Small intestine (tissue), 7 donors: ENCODE data around the gene ADAM15. TPM values are rescaled to one million over a fixed set of nuclear protein-coding genes. Genes with fewer than 3 reads are reported as not detected.

ENCODE experiments used
- DNase-seq, 2 donors: peaks; one replicate each; pipeline versions ENCODE4 v3.0.0 to v3.0.0-alpha.2; 2013
- FAIRE-seq: peaks from 2 replicates; lab custom pipeline; 2012; peaks lifted over from hg19 to GRCh38; lab: Jason Lieb, UNC
- H3K27ac ChIP-seq, 3 donors: one replicate each; pipeline ENCODE4 v1.5.1; 2013; ENCODE audit warnings: low read length in 2 of 3, mild to moderate bottlenecking in 2 of 3, control low read depth in 1 of 3, inconsistent platforms in 1 of 3, low read depth in 1 of 3, moderate library complexity in 1 of 3
- H3K27me3 ChIP-seq, 3 donors: one replicate each; pipeline ENCODE4 v1.6.1; 2013; ENCODE audit warnings: low read length in 3 of 3, inconsistent platforms in 1 of 3; ENCODE audit not compliant: control insufficient read depth in 3 of 3, insufficient read depth in 3 of 3
- H3K36me3 ChIP-seq, 3 donors: one replicate each; pipeline ENCODE4 v1.6.1; 2013; ENCODE audit warnings: low read length in 3 of 3, inconsistent platforms in 1 of 3, low read depth in 1 of 3, mild to moderate bottlenecking in 1 of 3, moderate library complexity in 1 of 3; ENCODE audit not compliant: control insufficient read depth in 3 of 3, insufficient read depth in 2 of 3
- H3K4me1 ChIP-seq, 3 donors: one replicate each; pipeline ENCODE4 v1.6.1; 2013; ENCODE audit warnings: low read length in 2 of 3, inconsistent platforms in 1 of 3, low read depth in 1 of 3, mild to moderate bottlenecking in 1 of 3, moderate library complexity in 1 of 3; ENCODE audit not compliant: control insufficient read depth in 3 of 3, insufficient read depth in 2 of 3
- H3K4me3 ChIP-seq, 3 donors: one replicate each; pipeline ENCODE4 v1.5.1; 2013; ENCODE audit warnings: low read length in 3 of 3, control low read depth in 1 of 3, inconsistent platforms in 1 of 3, low read depth in 1 of 3, mild to moderate bottlenecking in 1 of 3, moderate library complexity in 1 of 3
- H3K9me3 ChIP-seq, 2 donors: one replicate each; pipeline ENCODE4 v1.6.1; 2013; ENCODE audit warnings: low read depth in 1 of 2, low read length in 1 of 2; ENCODE audit not compliant: control insufficient read depth in 2 of 2, insufficient read depth in 1 of 2
- WGBS, 3 donors: extraction: QIAGEN DNeasy Blood & Tissue Kit; methylation state at CpG; one replicate each; pipeline ENCODE4 v1.1.7; 2013; 5-methylcytosine and 5-hydroxymethylcytosine counted together
- polyA plus RNA-seq, 4 donors: library from polyadenylated mRNA; stranded (reverse) in 3 of 4; unstranded in 1 of 4; fragments of 200-250 nt in 3 of 4; fragments of 120-200 nt in 1 of 4; gene quantifications; one replicate each; pipeline versions ENCODE4 v1.2.1 to v1.2.3, GENCODE V29; 2013
- donor health status: healthy with polysubstance abuse.
- donor health status: control.
- donor health status: control.
- donor health status: Bipolar disorder and iron deficiency.
- donor health status: healthy.

ADAM15 gene
- polyA plus RNA-seq, 4 donors: 24.9 to 206 (median 147) TPM

DNA sequence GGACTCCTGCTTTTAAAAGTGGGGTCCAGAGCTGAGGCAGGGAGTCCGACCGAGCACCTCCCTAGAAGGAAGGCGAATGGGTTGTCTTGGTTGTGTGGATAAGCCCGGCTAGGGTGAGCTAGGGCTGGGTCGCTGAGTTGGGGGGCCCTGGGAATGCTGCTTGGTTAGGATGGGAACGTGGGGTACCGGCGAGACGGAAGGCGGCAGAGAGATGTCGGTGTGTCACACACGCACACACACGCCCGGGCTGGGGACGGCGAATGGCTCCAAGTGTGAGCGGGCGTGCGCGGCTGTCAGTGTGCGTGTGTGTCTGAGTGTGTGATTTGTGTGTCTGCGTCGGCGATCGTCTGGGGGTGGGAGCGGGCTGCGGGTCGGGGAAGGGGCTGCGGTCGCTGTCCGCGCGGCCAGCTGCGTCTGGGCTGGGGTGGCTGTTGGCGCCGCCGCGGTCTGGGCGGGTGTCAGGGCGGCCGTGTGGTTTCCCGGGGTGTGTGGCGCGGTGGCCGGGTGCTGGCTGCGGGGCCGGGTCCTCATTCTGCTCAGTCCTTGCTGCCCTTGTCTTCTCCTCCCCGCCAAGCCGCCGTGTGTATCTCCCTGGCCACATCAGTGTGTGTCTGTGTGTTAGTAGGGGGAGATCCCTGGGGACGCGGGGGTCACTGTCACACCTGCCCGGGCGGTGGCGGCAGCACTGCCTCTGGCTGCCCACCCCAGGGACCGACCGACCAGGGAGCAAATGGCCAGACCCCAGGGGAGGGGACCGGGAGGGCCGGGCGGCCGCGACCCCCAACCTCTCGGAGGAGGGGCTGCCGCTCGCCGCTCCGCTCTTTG, 28.6 kb downstream of the ADAM15 start:
- 1 to 4% (median 1%) methylated on average over 41 to 67 of the region's 67 CpGs for WGBS, 3 donors
- H3K4me1 ChIP-seq: peaks cover 5 to 71% (median 11%) of the 10 kb centered on the region in 3 donors
- H3K4me3 ChIP-seq: peak overlapping the region; percentile 16 to 56 (median 49)

DNA sequence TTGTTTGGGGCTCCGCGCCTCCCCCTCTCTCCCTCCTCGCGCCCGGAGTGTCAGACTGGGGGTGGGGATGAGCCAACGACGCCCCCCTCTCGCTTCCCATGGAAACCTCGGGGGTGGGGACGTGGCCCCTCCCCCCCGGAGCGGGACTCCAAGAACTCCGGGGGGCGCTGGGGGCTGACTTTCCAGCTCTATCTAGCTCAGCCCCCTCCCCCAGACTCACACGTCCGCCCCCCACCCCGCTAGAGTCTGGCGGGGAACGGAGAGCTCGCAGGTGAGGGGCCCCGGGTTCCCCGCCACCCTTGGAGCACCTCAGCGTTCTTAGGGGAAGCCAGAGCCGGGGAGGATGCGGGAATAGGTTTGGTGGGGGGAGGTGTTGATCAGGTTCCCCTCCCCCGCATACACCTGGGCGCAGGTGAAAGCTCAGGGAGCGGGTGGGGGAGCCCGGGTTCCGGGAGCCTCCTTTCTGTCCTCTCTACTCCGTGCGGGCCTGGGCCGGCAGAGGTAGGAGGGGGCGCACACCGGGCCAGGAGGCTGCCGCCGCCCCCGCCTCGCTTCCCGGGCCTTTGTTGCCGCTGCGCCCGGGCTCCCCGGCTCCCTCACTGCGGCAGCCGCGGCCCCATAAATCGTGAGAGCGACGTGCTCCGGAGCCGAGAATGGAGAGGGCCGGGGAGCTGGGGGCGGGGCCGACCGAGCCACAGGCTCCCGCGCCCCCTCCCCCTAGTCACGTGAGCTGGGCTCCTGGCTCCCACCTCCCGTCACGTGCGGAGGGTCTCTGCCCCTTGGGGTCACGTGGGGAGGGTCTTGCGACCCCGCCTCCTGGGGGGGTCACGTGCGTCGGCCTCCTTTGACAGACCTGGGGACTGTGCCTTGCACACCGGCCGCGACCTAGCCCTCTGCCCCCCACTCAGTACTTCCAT, 29.5 kb downstream of the ADAM15 start:
- no peak for FAIRE-seq
- Histone ChIP-seq H3K9me3 (no peaks in the 10 kb centered on the region), H3K27me3 (peaks cover 0 to 53% (median 24%) of the 10 kb centered on the region in 3 donors), H3K4me1 (peaks cover 5 to 74% (median 11%) of the 10 kb centered on the region in 3 donors), H3K36me3 (no peaks in the 10 kb centered on the region), H3K27ac (peak overlapping the region in 1 of 3 donors; percentile 20), H3K4me3 (peak overlapping the region in 2 of 3 donors; percentile 49 to 56)
- peak; percentile 27 to 80 for DNase-seq
- WGBS, 3 donors: 1% methylated on average over 45 to 71 of the region's 71 CpGs

More for the DNA sequence above, 28.6 kb downstream of the ADAM15 start:
- Histone ChIP-seq H3K27ac (peak overlapping the region in 1 of 3 donors; percentile 20), H3K9me3 (no peaks in the 10 kb centered on the region), H3K36me3 (no peaks in the 10 kb centered on the region), H3K27me3 (peaks cover 0 to 53% (median 24%) of the 10 kb centered on the region in 3 donors)
- FAIRE-seq (no peak), DNase-seq (peak in 1 of 2 donors; percentile 55)

DNA sequence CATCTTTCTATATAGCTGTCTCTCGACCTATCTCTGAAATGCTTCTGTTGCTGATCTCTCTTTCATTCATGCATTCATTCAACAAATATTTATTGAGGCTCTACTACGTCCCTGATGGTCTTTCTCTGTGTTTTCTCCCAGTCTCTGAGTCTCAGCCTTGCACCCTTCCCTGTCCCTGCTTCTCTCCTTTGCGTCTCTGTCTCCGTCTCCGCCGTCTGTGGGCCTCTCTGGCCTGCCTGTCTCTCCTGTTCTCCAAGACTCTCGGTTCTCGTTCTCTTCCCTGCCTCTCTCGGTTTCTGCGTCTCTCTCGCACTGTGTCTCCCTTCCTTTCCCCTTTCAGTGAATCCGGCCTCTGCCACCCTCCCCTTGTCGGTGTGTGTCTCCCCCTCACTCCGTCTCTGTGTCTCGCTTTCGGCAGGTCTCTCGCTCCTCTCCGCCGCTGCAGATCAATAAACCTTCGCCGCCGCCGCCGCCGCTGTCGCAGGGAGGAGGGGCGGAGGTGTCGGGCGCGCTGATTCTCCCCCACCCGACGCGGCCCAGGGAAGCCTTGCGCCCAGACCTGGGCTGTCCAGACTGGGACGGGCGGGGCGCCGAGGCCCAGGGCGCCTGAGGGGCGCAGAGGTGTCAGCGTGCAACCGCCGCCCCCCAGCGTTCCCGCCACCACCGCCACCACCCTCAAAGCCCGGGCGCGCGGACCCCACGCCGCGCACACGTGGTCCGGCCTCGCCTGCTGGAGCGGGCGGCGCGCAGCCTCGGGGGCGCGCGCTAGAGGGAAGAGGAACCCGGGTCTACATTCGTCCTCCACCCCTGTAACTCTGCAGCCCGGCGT, 30.6 kb downstream of the ADAM15 start:
- 1 to 2% (median 1%) methylated on average over 42 to 68 of the region's 68 CpGs for WGBS, 3 donors
- Histone ChIP-seq H3K4me1 (peaks cover 7 to 82% (median 11%) of the 10 kb centered on the region in 3 donors), H3K4me3 (peak overlapping the region in 2 of 3 donors; percentile 24 to 25), H3K27me3 (peaks cover 0 to 53% (median 24%) of the 10 kb centered on the region in 3 donors), H3K36me3 (peaks cover 0 to 6% (median 0%) of the 10 kb centered on the region in 3 donors), H3K9me3 (no peaks in the 10 kb centered on the region), H3K27ac (no peak overlapping the region)
- no peak for FAIRE-seq
- DNase-seq: peak; percentile 40 to 74

DNA sequence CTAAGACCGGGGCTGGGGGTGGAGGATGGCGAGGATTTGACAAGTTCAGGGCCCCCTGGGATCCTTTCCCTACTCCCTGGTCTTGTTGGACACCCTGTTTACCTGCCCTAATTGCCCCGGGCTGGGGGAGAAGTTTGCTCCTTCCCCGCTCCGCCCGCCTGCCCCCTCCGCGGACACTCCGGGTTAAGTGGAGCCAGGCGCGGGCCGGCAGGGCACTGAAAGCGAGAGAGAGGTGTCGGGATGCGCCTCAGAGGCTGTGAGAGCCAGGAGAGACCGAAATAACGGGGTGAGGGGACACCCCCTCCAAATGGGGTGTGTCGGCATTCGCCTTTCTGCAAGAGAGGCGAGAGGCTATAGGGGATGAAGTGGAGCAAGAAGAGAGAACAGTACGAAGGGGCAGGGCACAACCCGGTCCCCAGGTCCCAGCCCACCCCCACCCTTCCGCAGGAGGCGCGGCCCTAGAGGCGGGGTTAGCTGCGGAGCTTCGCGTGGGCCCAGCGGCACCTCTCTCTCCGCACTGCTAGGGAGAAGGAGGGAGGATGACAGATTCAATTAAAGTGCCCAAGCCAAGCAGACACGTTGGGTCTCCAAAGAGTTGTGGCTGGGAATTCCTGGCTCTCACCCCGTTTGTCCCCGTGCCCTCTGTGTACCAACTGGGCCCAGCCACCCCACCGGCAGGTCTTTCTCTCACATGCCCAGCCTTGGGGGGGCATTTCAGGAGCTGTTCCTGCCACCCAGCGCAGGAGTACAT, 31.4 kb downstream of the ADAM15 start:
- peaks cover 7 to 76% (median 11%) of the 10 kb centered on the region in 3 donors for H3K4me1 ChIP-seq
- peak overlapping the region in 2 of 3 donors; percentile 24 for H3K4me3 ChIP-seq
- 1 to 4% (median 4%) methylated on average over 29 to 36 of the region's 36 CpGs for WGBS, 3 donors
- DNase-seq (peak in 1 of 2 donors; percentile 63), FAIRE-seq (no peak)
- peaks cover 0 to 53% (median 24%) of the 10 kb centered on the region in 3 donors for H3K27me3 ChIP-seq
- no peaks in the 10 kb centered on the region for H3K9me3 ChIP-seq
- H3K36me3 ChIP-seq: peaks cover 0 to 11% (median 0%) of the 10 kb centered on the region in 3 donors
- peak overlapping the region in 2 of 3 donors; percentile 32 to 66 for H3K27ac ChIP-seq

DNA sequence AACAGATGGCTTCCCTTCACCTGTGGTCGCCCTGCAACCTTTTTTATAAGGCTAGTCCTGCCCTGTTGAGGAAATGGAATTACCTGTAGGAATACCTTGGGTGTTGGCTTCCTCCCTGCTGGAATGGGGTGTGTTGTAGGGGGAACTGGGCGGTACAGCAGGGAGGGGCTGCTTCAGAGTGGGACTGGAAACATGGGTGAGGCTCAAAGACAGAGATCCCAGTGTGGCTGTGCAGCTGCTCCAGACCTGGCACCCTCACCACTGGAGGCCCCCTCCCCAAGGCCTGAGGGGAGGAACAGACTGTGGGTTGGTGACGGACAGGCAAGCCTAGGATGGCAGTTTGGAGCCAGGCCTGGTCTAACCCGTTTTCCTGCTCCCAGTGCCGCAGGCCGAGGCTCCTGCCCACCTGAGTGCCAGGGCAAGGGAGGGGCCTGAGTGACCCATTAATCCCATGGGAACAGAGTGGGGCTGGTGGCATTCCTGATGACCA, 32.0 kb downstream of the ADAM15 start:
- FAIRE-seq: no peak
- no peak overlapping the region for H3K4me3 ChIP-seq

DNA sequence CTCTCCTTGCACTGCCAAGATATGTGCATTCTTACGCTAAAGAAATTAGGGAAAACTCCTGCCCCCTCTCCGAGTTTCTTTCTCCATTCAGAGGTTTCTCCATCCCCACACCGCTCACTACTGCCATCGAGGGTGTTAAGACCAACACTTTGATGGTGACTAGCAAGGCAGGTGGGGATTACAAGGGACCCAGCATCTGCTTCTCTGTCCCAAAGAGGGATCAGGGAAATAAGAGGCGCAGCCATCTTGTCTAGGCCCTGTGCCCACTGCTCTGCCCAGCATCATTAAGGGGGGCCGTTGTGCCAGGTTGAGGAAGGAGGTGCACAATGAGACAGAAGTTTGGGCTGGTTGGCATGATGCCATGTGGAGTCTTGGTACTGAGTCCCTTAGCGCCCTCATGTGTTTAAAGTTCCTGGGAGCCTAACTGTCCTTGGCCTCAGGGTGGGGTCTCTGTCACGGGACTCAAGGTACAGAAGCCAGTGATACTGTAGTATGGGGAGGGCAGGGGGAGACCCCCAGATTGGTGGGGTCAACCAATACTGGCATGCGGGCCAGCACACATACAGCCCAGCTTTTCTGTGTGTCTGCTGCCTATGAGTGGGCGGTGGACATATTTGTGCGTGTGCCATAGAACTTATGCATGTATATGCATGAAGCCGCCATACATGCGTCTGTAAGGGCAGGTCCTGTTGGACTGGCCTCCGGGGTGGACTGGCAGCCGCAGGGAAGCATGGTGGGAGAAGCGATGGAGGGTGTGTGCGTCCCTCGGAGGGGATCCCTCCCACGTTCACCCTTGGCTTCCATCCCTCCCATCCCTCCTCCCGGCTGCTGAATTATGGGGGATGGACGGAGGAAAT, 33.0 kb downstream of the ADAM15 start:
- peaks cover 0 to 11% (median 0%) of the 10 kb centered on the region in 3 donors for H3K36me3 ChIP-seq
- no peak for FAIRE-seq
- peak overlapping the region in 1 of 3 donors; percentile 66 for H3K27ac ChIP-seq
- WGBS, 3 donors: 18 to 27% (median 23%) methylated on average over 20 to 21 of the region's 21 CpGs
- DNase-seq: peak in 1 of 2 donors; percentile 58
- H3K9me3 ChIP-seq: no peaks in the 10 kb centered on the region
- H3K27me3 ChIP-seq: peaks cover 0 to 50% (median 24%) of the 10 kb centered on the region in 3 donors
- peak overlapping the region in 1 of 3 donors; percentile 90 for H3K4me3 ChIP-seq
- peaks cover 7 to 63% (median 11%) of the 10 kb centered on the region in 3 donors for H3K4me1 ChIP-seq

More for the DNA sequence above, 32.0 kb downstream of the ADAM15 start:
- H3K4me1 ChIP-seq: peaks cover 7 to 70% (median 11%) of the 10 kb centered on the region in 3 donors
- peaks cover 0 to 53% (median 24%) of the 10 kb centered on the region in 3 donors for H3K27me3 ChIP-seq
- H3K9me3 ChIP-seq: no peaks in the 10 kb centered on the region
- H3K27ac ChIP-seq: peak overlapping the region in 2 of 3 donors; percentile 37 to 66
- DNase-seq: peak; percentile 80 to 82
- 16 to 47% (median 29%) methylated on average over 6 of the region's 6 CpGs for WGBS, 3 donors
- H3K36me3 ChIP-seq: peaks cover 0 to 11% (median 0%) of the 10 kb centered on the region in 3 donors
